DND-41 (cell line): Measurements from ENCODE around the gene BICC1.

Experiments
- CTCF ChIP-seq: IDR thresholded peaks from 2 replicates; pipeline ENCODE4 v1.5.1; 2012; ENCODE audit warnings: borderline replicate concordance, low read length, moderate library complexity, mild to moderate bottlenecking; ENCODE audit not compliant: poor library complexity, severe bottlenecking; ENCODE audit errors: extremely low read depth
- EZH2 ChIP-seq: IDR thresholded peaks from 3 replicates; pipeline ENCODE4 v1.6.1; 2012; ENCODE audit warnings: borderline replicate concordance, low read depth, mild to moderate bottlenecking, moderate library complexity, low read length, inconsistent platforms; ENCODE audit not compliant: severe bottlenecking

DNA sequence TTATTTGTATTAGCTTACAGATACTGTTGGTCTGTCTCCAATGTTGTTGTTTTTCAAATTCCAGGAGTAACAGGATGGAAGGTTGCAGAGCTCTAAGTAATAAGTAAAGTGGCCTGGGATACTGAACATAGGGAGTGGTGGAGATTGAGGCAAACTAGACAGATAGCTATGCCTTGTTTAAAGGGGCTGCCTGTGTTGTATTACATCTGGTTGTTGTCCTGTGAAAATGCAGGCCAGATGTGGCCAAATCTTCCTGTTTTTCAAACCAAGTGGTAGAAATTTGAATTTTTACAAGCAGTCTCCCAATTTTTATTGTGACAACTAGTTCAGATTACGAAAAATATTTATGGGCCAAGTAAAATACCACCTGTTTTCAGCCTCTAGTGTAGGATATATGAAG lies 33.5 kb downstream of the BICC1 start:
- TF ChIP-seq CTCF = no peak
- no peak for TF ChIP-seq EZH2
